D721Med (cell line): Measurements from ENCODE around the gene FMR1.

Experiments used
- DNase-seq: peaks from one replicate; pipeline ENCODE4 v3.0.0; 2011; ENCODE audit warnings: low spot score; ENCODE audit not compliant: insufficient read length
- FAIRE-seq: peaks from 2 replicates; lab custom pipeline; 2011; peaks lifted over from hg19 to GRCh38; lab: Jason Lieb, UNC
- CTCF ChIP-seq: IDR thresholded peaks from 2 replicates; pipeline ENCODE4 v1.5.1; 2012; ENCODE audit warnings: mild to moderate bottlenecking, control low read depth; ENCODE audit not compliant: insufficient read depth; ENCODE audit errors: missing control alignments

Gene FMR1

GRCh38 chrX:147891896-147892295, 19.8 kb upstream of the FMR1 start:
- DNase-seq (no peak), FAIRE-seq (no peak)
- TF ChIP-seq CTCF, result no peak

- TF ChIP-seq CTCF, result no peak
- FAIRE-seq (no peak), DNase-seq (no peak)
Observed at GRCh38 chrX:147893741-147894140, 18.0 kb upstream of the FMR1 start.

- TF ChIP-seq CTCF, result no peak
- no peak for DNase-seq
- FAIRE-seq, result no peak
Observed at GRCh38 chrX:147894366-147894963, 17.3 kb upstream of the FMR1 start.

GRCh38 chrX:147897117-147897516, 14.6 kb upstream of the FMR1 start:
- DNase-seq (no peak), FAIRE-seq (no peak)
- no peak for TF ChIP-seq CTCF

- no peak for FAIRE-seq
- no peak for TF ChIP-seq CTCF
- DNase-seq, result no peak
Observed at GRCh38 chrX:147898951-147899350, 12.8 kb upstream of the FMR1 start.

- DNase-seq (no peak), FAIRE-seq (no peak)
- TF ChIP-seq CTCF, result no peak
Observed at GRCh38 chrX:147899379-147900114, 12.2 kb upstream of the FMR1 start.

- DNase-seq, result no peak
- no peak for FAIRE-seq
- TF ChIP-seq CTCF, result no peak
Observed at GRCh38 chrX:147900349-147900748, 11.4 kb upstream of the FMR1 start.
